Neuronal stem cell (in vitro differentiated cells): ENCODE data around the gene TMEM218. TPM values are rescaled to one million over a fixed set of nuclear protein-coding genes. Genes with fewer than 3 reads are reported as not detected.

Source experiments
- DNase-seq: peaks from one replicate; pipeline ENCODE4 v3.0.0-alpha.2; 2013; ENCODE audit warnings: low spot score
- H2AFZ ChIP-seq: one replicate; pipeline ENCODE4 v1.6.1; 2013; ENCODE audit warnings: mild to moderate bottlenecking, low read length, inconsistent platforms
- H2AK5ac ChIP-seq: 2 replicates; pipeline ENCODE4 v1.6.1; 2013; ENCODE audit warnings: low read depth, mild to moderate bottlenecking, inconsistent platforms, low read length, moderate library complexity, mixed read lengths
- H2BK120ac ChIP-seq: 2 replicates; pipeline ENCODE4 v1.6.1; 2013; ENCODE audit warnings: low read depth, mild to moderate bottlenecking, inconsistent platforms, low read length, moderate library complexity, mixed read lengths
- H2BK12ac ChIP-seq: one replicate; pipeline ENCODE4 v1.6.1; 2013; ENCODE audit warnings: low read length, inconsistent platforms
- H2BK15ac ChIP-seq: 2 replicates; pipeline ENCODE4 v1.6.1; 2013; ENCODE audit warnings: mild to moderate bottlenecking, low read length, inconsistent platforms, mixed read lengths
- H2BK5ac ChIP-seq: one replicate; pipeline ENCODE4 v1.6.1; 2013; ENCODE audit warnings: inconsistent platforms, mild to moderate bottlenecking, low read length, moderate library complexity
- H3K14ac ChIP-seq: one replicate; pipeline ENCODE4 v1.6.1; 2013; ENCODE audit warnings: low read length, inconsistent platforms
- H3K18ac ChIP-seq: 2 replicates; pipeline ENCODE4 v1.6.1; 2013; ENCODE audit warnings: low read length, inconsistent platforms
- H3K23ac ChIP-seq: 2 replicates; pipeline ENCODE4 v1.6.1; 2013; ENCODE audit warnings: low read depth, mild to moderate bottlenecking, mixed read lengths, low read length, inconsistent platforms; ENCODE audit not compliant: poor library complexity
- H3K27ac ChIP-seq: replicated peaks from 3 replicates; pipeline ENCODE4 v1.5.1; 2013; ENCODE audit warnings: low read length, inconsistent platforms
- H3K27me3 ChIP-seq, 3 experiments: 2 replicates each; pipeline ENCODE4 v1.6.1; 2013; ENCODE audit warnings: low read length in 3 of 3, mild to moderate bottlenecking in 2 of 3, inconsistent platforms in 1 of 3, low read depth in 1 of 3, mixed read lengths in 1 of 3, moderate library complexity in 1 of 3; ENCODE audit not compliant: control insufficient read depth in 3 of 3, insufficient read depth in 3 of 3
- H3K36me3 ChIP-seq, 2 donors: replicated peaks in 1 of 2; 2 replicates each; pipeline ENCODE4 v1.6.1; 2013; ENCODE audit warnings: low read length in 2 of 2; ENCODE audit not compliant: control insufficient read depth in 2 of 2, insufficient read depth in 2 of 2
- H3K4ac ChIP-seq: 2 replicates; pipeline ENCODE4 v1.6.1; 2013; ENCODE audit warnings: inconsistent platforms, mild to moderate bottlenecking, low read length, moderate library complexity
- H3K4me1 ChIP-seq, 2 donors: 1 replicate in 1 of 2; 2 replicates in 1 of 2; pipeline ENCODE4 v1.6.1; 2013; ENCODE audit warnings: low read length in 2 of 2, low read depth in 1 of 2; ENCODE audit not compliant: control insufficient read depth in 2 of 2, insufficient read depth in 1 of 2
- H3K4me2 ChIP-seq: one replicate; pipeline ENCODE4 v1.6.1; 2013; ENCODE audit warnings: mild to moderate bottlenecking, low read length, inconsistent platforms; ENCODE audit not compliant: insufficient read depth, poor library complexity, severe bottlenecking
- H3K4me3 ChIP-seq, 2 donors: 2 replicates each; pipeline ENCODE4 v1.5.1; 2013; ENCODE audit warnings: low read length in 2 of 2, mild to moderate bottlenecking in 2 of 2, inconsistent platforms in 1 of 2, moderate library complexity in 1 of 2
- H3K79me1 ChIP-seq: one replicate; pipeline ENCODE4 v1.6.1; 2013; ENCODE audit warnings: low read depth, mild to moderate bottlenecking, inconsistent platforms, low read length, moderate library complexity
- H3K9ac ChIP-seq: one replicate; pipeline ENCODE4 v1.6.1; 2013; ENCODE audit warnings: mild to moderate bottlenecking, low read depth, low read length, inconsistent platforms; ENCODE audit not compliant: poor library complexity
- H3K9me3 ChIP-seq, 2 donors: replicated peaks in 1 of 2; 2 replicates each; pipeline versions ENCODE3 to v1.6.1; 2013; ENCODE audit warnings: low read length in 2 of 2, mild to moderate bottlenecking in 2 of 2, inconsistent platforms in 1 of 2, low read depth in 1 of 2, mixed read lengths in 1 of 2, moderate library complexity in 1 of 2; ENCODE audit not compliant: control insufficient read depth in 2 of 2, insufficient read depth in 1 of 2
- H4K8ac ChIP-seq: one replicate; pipeline ENCODE4 v1.6.1; 2013; ENCODE audit warnings: low read depth, mild to moderate bottlenecking, inconsistent platforms, low read length, moderate library complexity
- H4K91ac ChIP-seq: one replicate; pipeline ENCODE4 v1.6.1; 2013; ENCODE audit warnings: low read length, low read depth, mild to moderate bottlenecking, inconsistent platforms; ENCODE audit not compliant: poor library complexity
- WGBS, 2 donors: extraction: QIAGEN DNeasy Blood & Tissue Kit; methylation state at CpG; one replicate each; pipeline ENCODE4 v1.1.7; 2013; ENCODE audit warnings: missing lambda C conversion rate in 2 of 2, mixed read lengths in 1 of 2; ENCODE audit not compliant: insufficient read length in 2 of 2, insufficient replicate concordance in 1 of 2; ENCODE audit errors: extremely low coverage in 2 of 2; 5-methylcytosine and 5-hydroxymethylcytosine counted together
- polyA plus RNA-seq, 2 experiments: library from polyadenylated mRNA; stranded (reverse); fragments of 200-250 nt; gene quantifications; one replicate each; pipeline ENCODE4 v1.2.3, GENCODE V29; 2013

Gene TMEM218
- 25.3 TPM for polyA plus RNA-seq (2013, experiment 1 of 2)
- 23.3 TPM for polyA plus RNA-seq (2013, experiment 2 of 2)

GRCh38 chr11:125111343-125112207 lies at the start of gene TMEM218:
Gene TMEM218 (minus strand): TSS chr11:125111626. CDS start chr11:125102241, 9,385 bp downstream.
- H3K79me1 ChIP-seq = peaks cover 1% of the 10 kb centered on the region
- no peak within 1 kb of the TSS for H3K14ac ChIP-seq
- peaks cover 3 to 6% of the 10 kb centered on the region in 2 donors for H3K4me1 ChIP-seq
- H3K36me3 ChIP-seq = peaks cover 0 to 8% of the 10 kb centered on the region in 2 donors
- H2AK5ac ChIP-seq = no peak within 1 kb of the TSS
- H3K4me2 ChIP-seq = peak within 1 kb of the TSS; percentile 91
- no peak within 1 kb of the TSS for H3K4ac ChIP-seq
- peak within 1 kb of the TSS; percentile 96 for H3K18ac ChIP-seq
- H3K4me3 ChIP-seq = peak within 1 kb of the TSS; percentile 59 to 89
- peak within 1 kb of the TSS; percentile 70 for H3K27ac ChIP-seq
- no CpG with 5 or more reads among the region's 49 CpGs for WGBS, 2 donors
- H2BK5ac ChIP-seq = no peak within 1 kb of the TSS
- H3K23ac ChIP-seq = peak within 1 kb of the TSS; percentile 34
- peak within 1 kb of the TSS; percentile 75 for H4K8ac ChIP-seq
- H2BK15ac ChIP-seq = peak within 1 kb of the TSS; percentile 32
- no peak within 1 kb of the TSS for H4K91ac ChIP-seq
- H3K27me3 ChIP-seq = no peaks in the 10 kb centered on the region
- peak within 1 kb of the TSS; percentile 82 for H3K9ac ChIP-seq
- H2AFZ ChIP-seq = peak within 1 kb of the TSS; percentile 82
- no peak within 1 kb of the TSS for H2BK120ac ChIP-seq
- DNase-seq = peak; percentile 99
- peaks cover 3 to 15% of the 10 kb centered on the region in 2 donors for H3K9me3 ChIP-seq
- H2BK12ac ChIP-seq = no peak within 1 kb of the TSS

- H2BK5ac ChIP-seq = no peak overlapping the region
- no peaks in the 10 kb centered on the region for H3K27me3 ChIP-seq
- H4K8ac ChIP-seq = no peak overlapping the region
- 100% methylated on average over 2 of the region's 10 CpGs; no CpG with 5 or more reads in 1 of the 2 donors for WGBS, 2 donors
- H4K91ac ChIP-seq = no peak overlapping the region
- H3K79me1 ChIP-seq = no peaks in the 10 kb centered on the region
- peaks cover 2 to 7% of the 10 kb centered on the region in 2 donors for H3K9me3 ChIP-seq
- H3K36me3 ChIP-seq = peaks cover 0 to 6% of the 10 kb centered on the region in 2 donors
- peak overlapping the region; percentile 24 for H2AK5ac ChIP-seq
- H3K23ac ChIP-seq = no peak overlapping the region
- H3K4me3 ChIP-seq = no peak overlapping the region
- H3K14ac ChIP-seq = no peak overlapping the region
- no peak for DNase-seq
- peak overlapping the region; percentile 7 for H2BK15ac ChIP-seq
- no peak overlapping the region for H3K4me2 ChIP-seq
- no peak overlapping the region for H3K27ac ChIP-seq
- H3K4ac ChIP-seq = no peak overlapping the region
- no peak overlapping the region for H2BK120ac ChIP-seq
- H3K9ac ChIP-seq = no peak overlapping the region
- no peak overlapping the region for H2BK12ac ChIP-seq
- H3K4me1 ChIP-seq = peaks cover 14 to 16% of the 10 kb centered on the region in 2 donors
- H2AFZ ChIP-seq = no peak overlapping the region
- peak overlapping the region; percentile 28 for H3K18ac ChIP-seq
These were observed 46.7 kb upstream of the TMEM218 start for GRCh38 chr11:125157953-125158680.

GRCh38 chr11:125157118-125157733 lies 45.8 kb upstream of the TMEM218 start:
- H3K18ac ChIP-seq = no peak overlapping the region
- no CpG with 5 or more reads among the region's 6 CpGs for WGBS, 2 donors

More at GRCh38 chr11:125157118-125157733, 45.8 kb upstream of the TMEM218 start:
- Histone ChIP-seq H2BK120ac (no peak overlapping the region), H3K14ac (no peak overlapping the region), H3K4me2 (no peak overlapping the region), H4K91ac (no peak overlapping the region), H3K4me3 (no peak overlapping the region), H2BK15ac (no peak overlapping the region), H2AK5ac (no peak overlapping the region), H2AFZ (no peak overlapping the region), H3K27ac (no peak overlapping the region), H4K8ac (peak overlapping the region; percentile 83), H3K9ac (no peak overlapping the region), H2BK5ac (no peak overlapping the region), H3K4me1 (peaks cover 8 to 11% of the 10 kb centered on the region in 2 donors), H3K27me3 (no peaks in the 10 kb centered on the region), H3K36me3 (peaks cover 0 to 6% of the 10 kb centered on the region in 2 donors), H3K9me3 (peaks cover 2 to 7% of the 10 kb centered on the region in 2 donors), H3K23ac (no peak overlapping the region), H3K79me1 (no peaks in the 10 kb centered on the region), H2BK12ac (no peak overlapping the region), H3K4ac (no peak overlapping the region)
- no peak for DNase-seq
